ENCODE results near the gene CNTFR.

CNTFR gene

DNA sequence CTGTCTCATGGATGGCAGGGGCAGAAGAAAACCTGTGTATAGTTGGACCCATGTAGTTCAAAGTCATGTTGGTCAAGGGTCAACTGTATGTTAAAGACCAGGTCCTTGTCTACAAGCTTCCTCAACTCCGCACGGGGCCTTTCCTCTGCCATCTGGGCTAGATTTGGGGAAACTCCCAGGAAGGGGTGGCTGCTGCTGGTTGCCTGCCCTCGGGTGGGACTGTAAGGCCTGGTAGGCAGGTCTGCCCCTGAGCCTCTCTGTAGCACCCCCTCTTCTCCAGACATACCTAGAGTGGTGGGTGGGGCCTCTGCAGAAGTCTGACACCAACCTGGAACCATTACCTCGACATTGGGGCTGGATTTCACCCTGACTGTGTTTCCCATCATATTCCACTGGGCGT is 82.0 kb downstream of the CNTFR start:
- no peak for DNase-seq (ENCODE audit: low read depth)

DNA sequence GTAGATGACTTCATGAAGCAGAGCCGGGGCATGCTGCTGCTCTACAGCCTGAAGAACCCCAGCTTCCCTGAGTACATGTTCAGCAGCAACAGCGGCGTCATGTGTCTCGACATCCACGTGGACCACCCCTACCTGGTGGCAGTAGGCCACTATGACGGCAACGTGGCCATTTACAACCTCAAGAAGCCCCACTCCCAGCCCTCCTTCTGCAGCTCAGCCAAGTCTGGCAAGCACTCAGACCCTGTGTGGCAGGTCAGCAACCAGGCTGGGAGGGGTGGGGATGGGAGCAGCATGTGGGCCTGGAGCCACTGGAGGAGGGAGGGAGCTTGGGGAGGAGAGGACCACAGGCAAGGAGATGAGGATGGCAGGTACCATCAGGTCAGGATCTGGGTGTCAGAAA is 82.9 kb downstream of the CNTFR start:
- no peak for DNase-seq (ENCODE audit: low read depth)

GRCh38 chr9:34505370-34506120 is 84.0 kb downstream of the CNTFR start:
- DNase-seq (ENCODE audit: low read depth): no peak

DNA sequence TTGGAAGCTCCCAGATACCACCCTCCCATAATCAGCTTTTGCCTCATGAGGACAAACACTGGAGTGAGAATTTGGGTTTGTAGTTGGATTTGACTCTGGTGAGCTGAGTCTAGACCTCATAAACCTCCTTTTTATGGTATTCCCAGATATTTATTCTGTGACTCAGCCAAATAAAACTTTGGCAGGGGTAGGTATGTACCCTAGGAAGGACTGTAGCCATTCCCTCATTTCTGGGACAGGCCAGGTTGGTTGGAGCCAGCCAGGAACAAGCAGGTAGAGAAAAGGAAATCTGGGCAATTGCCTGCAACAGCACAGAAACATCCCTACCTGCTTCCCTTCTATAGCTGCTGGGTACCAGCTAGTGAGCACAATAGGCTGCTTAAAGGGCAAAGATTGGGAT is 86.1 kb downstream of the CNTFR start:
- DNase-seq (ENCODE audit: low read depth): no peak

DNA sequence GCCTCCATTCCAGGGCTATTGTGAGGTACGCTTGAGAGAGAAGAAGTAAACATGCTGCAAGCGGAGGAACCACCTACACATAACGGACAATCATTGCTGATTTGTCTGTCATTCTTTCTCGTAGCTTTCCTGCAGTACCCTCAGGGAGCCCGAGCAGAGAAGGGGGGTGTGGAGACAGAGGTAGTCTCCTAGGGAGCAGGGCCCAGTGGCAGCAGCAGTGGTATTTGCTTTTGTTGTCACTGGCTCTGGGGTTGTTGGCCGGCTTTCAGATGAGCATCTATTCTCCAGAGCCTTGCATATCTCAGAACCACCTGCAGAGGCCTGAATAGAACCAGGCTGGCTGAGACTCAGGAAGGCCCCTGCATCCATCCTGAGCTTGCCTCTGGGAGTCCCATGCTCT is 86.6 kb downstream of the CNTFR start:
- no peak for DNase-seq (ENCODE audit: low read depth)

GRCh38 chr9:34502471-34502870 is 87.1 kb downstream of the CNTFR start:
- no peak for DNase-seq (ENCODE audit: low read depth)

DNA sequence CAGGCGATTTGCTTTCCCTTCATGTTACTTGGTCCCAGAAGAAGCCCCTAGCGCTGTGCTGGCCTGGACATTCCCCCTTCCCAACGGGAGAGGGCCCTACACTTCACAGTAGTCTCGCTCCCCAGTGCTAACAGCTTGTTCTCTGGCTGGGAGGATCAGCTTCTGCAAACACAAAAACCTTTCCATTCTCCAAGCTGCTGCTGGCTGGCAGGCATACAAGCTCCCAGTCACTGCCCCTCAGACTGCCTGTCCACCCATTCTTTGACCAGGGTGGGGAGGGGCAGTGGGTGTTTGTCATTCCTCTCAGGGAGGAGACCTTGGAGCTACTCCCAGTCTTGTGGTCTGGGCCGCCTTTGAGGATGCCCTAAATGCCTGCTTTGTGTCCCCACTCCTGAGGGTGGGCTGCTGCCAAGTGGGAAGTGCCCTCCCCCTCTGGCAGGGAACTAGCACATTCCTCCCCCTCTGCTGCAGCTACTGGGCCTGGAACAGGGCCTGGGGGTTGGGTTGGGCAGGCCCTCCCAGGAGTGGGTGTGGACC is 87.6 kb downstream of the CNTFR start:
- no peak for DNase-seq (ENCODE audit: low read depth)

All from non-pigmented ciliary epithelial cell (primary cell).